ENCODE data around the gene POLR2I. TPM values are rescaled to one million over a fixed set of nuclear protein-coding genes. Genes with fewer than 3 reads are reported as not detected.
A peak's percentile ranks its signal among the peaks of the same experiment; 100 is the strongest.

The POLR2I gene
- total and polyA plus RNA-seq, 4 donors, result 33.7 to 96.0 (median 52.4) TPM

DNA sequence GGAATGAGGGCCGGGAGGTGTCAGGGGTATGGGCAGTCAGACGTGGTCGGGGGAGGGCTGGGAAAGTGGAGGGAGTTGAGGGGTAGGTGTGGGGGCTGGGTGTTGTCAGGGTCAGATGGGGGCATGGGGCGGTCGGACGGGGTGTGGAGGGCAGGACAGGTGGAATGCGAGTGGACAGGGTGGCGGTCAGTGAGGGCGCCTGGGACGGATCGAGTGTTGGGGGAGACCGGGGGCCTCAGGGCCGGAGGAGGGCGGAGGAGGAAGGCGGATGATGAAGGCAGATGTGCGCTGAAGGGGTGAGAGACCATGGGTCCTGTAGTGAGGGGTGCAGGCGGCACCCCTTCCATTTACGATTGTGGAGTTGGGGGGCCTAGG, 6.3 kb upstream of the POLR2I start:
- ATAC-seq (ENCODE audit: low FRiP score), result no peak
- peaks cover 2 to 4% of the 10 kb centered on the region in 2 donors for H3K36me3 ChIP-seq (ENCODE audit: control insufficient read depth in 1 of 2, insufficient read depth in 2 of 2, low read length in 1 of 2)

DNA sequence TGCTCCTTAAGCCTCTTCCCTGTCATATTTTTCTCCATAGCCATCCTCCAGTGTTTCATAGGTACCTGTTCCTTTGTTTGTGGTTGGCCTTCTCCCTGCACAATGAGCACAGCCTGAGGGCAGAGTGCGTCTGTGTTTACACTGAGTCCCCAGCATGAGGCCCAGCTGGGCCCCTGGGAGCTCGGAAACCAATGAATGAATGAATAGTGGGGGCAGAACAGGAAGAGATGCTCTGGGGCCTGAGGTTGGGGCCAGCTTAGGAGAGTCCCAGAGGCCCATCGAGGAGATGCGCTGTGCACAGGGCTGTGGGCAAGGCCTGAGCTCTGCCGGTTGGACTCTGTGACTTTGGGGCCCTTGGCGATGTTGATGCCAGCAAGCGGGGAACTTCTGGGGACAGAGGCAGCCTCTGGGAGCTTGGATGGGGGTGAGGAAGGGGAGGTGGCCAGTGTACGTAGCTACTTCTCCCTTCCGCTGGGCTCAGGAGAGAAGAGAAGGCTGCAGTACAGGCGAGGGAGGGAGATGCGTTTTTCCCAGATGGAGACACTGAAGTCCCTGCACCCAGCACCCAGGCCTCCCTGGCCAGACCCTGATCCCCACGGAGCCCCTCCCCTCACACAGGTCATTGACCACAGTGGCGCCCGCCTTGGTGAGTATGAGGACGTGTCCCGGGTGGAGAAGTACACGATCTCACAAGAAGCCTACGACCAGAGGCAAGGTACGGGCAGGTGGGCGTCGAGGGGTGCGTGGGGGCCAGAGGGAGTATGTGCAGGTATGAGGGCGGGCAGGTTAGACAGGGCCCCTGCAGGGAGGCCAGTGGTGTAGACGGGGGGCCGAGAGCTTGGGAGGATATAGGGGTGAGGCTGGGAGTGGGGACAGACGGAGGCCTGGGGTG, 5.7 kb upstream of the POLR2I start:
- H3K4me1 ChIP-seq (ENCODE audit: control insufficient read depth in 1 of 2, insufficient read depth in 2 of 2, low read length in 2 of 2), result no peaks in the 10 kb centered on the region
- intact Hi-C loops (cut with DNase I), result no loop called here
- no peaks in the 10 kb centered on the region for H3K27me3 ChIP-seq (ENCODE audit: control insufficient read depth in 1 of 2, insufficient read depth in 2 of 2, low read length in 1 of 2)
- DNase-seq (no peak), ATAC-seq (ENCODE audit: low FRiP score) (peak; percentile 30)
- no peak overlapping the region for H3K4me3 ChIP-seq (ENCODE audit: low read length in 2 of 2)
- no peak overlapping the region for H3K27ac ChIP-seq (ENCODE audit: low read depth in 1 of 2, low read length in 2 of 2)
- 84 to 87% methylated on average over 26 of the region's 26 CpGs for WGBS, 2 donors
- H3K9me3 ChIP-seq (ENCODE audit: control insufficient read depth, low read length), result no peaks in the 10 kb centered on the region
- H3K36me3 ChIP-seq (ENCODE audit: control insufficient read depth in 1 of 2, insufficient read depth in 2 of 2, low read length in 1 of 2), result peaks cover 2 to 4% of the 10 kb centered on the region in 2 donors

More for the DNA sequence above, 6.3 kb upstream of the POLR2I start:
- no peaks in the 10 kb centered on the region for H3K27me3 ChIP-seq (ENCODE audit: control insufficient read depth in 1 of 2, insufficient read depth in 2 of 2, low read length in 1 of 2)
- intact Hi-C loops (cut with DNase I), result no loop called here
- H3K9me3 ChIP-seq (ENCODE audit: control insufficient read depth, low read length), result no peaks in the 10 kb centered on the region
- H3K4me1 ChIP-seq (ENCODE audit: control insufficient read depth in 1 of 2, insufficient read depth in 2 of 2, low read length in 2 of 2), result no peaks in the 10 kb centered on the region
- 90 to 91% methylated on average over 16 to 18 of the region's 18 CpGs for WGBS, 2 donors
- no peak for DNase-seq
- H3K27ac ChIP-seq (ENCODE audit: low read depth in 1 of 2, low read length in 2 of 2), result no peak overlapping the region
- H3K4me3 ChIP-seq (ENCODE audit: low read length in 2 of 2), result no peak overlapping the region

DNA sequence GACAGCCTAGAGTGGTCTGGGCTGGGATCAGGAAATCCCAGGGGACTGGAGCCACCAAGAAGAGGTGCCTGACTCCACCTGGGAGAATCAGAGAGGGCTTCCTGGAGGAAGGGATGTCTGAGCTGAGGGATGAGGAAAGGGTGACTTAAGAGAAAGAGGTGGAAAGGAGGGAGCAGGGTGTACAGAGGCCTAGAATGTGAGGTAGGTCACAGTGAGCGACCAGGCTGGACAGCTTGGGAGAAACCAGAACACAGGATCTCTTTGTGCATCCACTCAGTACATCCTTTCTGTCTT, 1.6 kb upstream of the POLR2I start:
- WGBS, 2 donors, result 88 to 95% methylated on average over 1 of the region's 1 CpG
- Histone ChIP-seq H3K27me3 (ENCODE audit: control insufficient read depth in 1 of 2, insufficient read depth in 2 of 2, low read length in 1 of 2) (no peaks in the 10 kb centered on the region), H3K4me1 (ENCODE audit: control insufficient read depth in 1 of 2, insufficient read depth in 2 of 2, low read length in 2 of 2) (no peaks in the 10 kb centered on the region), H3K4me3 (ENCODE audit: low read length in 2 of 2) (peak overlapping the region; percentile 19 to 48), H3K36me3 (ENCODE audit: control insufficient read depth in 1 of 2, insufficient read depth in 2 of 2, low read length in 1 of 2) (no peaks in the 10 kb centered on the region), H3K27ac (ENCODE audit: low read depth in 1 of 2, low read length in 2 of 2) (peak overlapping the region in 1 of 2 donors; percentile 60), H3K9me3 (ENCODE audit: control insufficient read depth, low read length) (no peaks in the 10 kb centered on the region)
- DNase-seq (no peak), ATAC-seq (ENCODE audit: low FRiP score) (no peak)
- intact Hi-C loops (cut with DNase I), result loop anchor here in 1 of 2 donors (5.0 kb wide), 1 partner anchor 119 kb away; the partner anchor contains the start of gene SDHAF1

DNA sequence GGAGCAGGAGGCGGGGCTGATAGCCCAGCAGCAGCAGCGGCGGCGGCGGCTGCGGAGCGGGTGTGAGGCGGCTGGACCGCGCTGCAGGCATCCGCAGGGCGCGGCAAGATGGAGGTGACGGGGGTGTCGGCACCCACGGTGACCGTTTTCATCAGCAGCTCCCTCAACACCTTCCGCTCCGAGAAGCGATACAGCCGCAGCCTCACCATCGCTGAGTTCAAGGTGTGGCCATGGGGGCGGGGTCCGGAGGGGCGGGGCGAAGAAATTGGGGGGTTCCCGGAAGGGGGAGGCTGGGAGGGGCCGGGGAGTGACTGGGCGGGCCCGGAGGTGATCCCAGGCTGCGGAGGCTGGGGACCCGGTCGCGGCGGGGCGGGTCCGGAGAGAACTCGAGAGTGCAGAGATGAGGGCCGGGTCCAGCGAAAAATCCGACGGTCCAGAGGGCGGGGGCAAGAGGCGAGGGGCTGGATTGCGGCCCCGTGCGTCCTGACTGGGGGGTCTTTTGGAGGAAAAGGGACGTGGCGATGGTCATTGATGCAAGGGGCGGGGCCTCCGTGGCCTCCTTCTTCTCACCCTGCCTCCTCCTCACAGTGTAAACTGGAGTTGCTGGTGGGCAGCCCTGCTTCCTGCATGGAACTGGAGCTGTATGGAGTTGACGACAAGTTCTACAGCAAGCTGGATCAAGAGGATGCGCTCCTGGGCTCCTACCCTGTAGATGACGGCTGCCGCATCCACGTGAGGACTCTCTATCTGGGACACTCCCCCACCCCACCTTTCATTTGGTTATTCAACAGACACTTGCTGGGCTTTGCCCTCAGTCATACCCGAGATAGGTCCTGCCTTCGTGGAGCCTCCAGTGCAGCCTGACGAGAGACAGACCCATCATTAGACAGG, 1.0 kb upstream of the POLR2I start, which contains the start of gene TBCB:
TSS of gene TBCB (plus strand) at position 16 of the 891 bp plus-strand sequence. CDS start at position 109, 93 bp downstream.
- H3K36me3 ChIP-seq (ENCODE audit: control insufficient read depth in 1 of 2, insufficient read depth in 2 of 2, low read length in 1 of 2), result no peaks in the 10 kb centered on the region
- intact Hi-C loops (cut with DNase I), result loop anchor here in 1 of 2 donors (2.0 to 5.0 kb wide), 2 partner anchors 61 to 118 kb away; partner anchors contain the start of genes SDHAF1, THAP8 and WDR62
- 2% methylated on average over 59 of the region's 59 CpGs for WGBS, 2 donors

DNA sequence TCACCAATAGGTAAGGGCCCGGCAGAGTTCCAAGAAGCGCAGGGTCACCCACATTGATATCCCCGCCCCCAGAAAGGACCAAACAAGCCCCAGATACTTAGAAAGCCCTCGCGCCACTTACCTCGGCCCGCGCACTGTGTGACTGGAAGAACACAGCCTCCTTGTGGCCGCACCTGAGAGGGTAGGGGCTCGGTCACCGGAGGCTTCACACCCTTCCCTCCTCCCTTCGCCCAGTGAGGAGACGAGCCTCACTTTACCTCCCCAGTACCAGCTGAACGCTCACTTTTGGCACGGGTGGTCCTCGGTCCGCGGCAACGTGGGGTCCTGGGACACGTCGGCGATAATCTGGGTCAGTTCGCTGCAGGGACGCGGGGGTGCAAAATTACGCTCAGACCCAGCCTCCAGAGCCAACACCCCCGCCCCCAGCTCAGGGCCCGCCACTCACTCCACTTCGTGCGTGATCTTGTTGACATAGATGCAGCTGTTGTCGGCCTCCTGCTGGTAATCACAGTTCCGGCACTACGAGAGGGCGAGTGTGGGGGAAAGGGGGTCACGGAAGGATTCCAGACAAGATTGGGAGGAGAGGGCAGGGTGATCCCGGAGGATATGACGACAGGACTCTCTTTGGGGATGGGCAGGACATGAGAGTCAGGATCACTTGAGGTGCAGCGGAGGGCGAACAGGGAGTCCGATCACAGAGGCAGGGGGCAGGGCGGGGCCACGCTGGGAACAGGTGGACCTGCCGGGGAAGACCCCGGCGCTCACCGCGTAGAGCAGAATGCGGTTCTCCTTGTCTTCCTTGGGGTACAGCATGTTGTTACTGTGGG, 568 bp downstream of the POLR2I start:
- no peak for ATAC-seq (ENCODE audit: low FRiP score)
- WGBS, 2 donors, result 7 to 8% methylated on average over 47 to 48 of the region's 48 CpGs

More for the DNA sequence above, 1.0 kb upstream of the POLR2I start, which contains the start of gene TBCB:
- ATAC-seq (ENCODE audit: low FRiP score) (peak; percentile 76), DNase-seq (peak; percentile 90 to 94)
- Histone ChIP-seq H3K4me1 (ENCODE audit: control insufficient read depth in 1 of 2, insufficient read depth in 2 of 2, low read length in 2 of 2) (no peaks in the 10 kb centered on the region), H3K27ac (ENCODE audit: low read depth in 1 of 2, low read length in 2 of 2) (peak within 1 kb of the TSS in 1 of 2 donors; percentile 61), H3K9me3 (ENCODE audit: control insufficient read depth, low read length) (no peaks in the 10 kb centered on the region), H3K4me3 (ENCODE audit: low read length in 2 of 2) (peak within 1 kb of the TSS; percentile 48 to 50), H3K27me3 (ENCODE audit: control insufficient read depth in 1 of 2, insufficient read depth in 2 of 2, low read length in 1 of 2) (no peaks in the 10 kb centered on the region)

DNA sequence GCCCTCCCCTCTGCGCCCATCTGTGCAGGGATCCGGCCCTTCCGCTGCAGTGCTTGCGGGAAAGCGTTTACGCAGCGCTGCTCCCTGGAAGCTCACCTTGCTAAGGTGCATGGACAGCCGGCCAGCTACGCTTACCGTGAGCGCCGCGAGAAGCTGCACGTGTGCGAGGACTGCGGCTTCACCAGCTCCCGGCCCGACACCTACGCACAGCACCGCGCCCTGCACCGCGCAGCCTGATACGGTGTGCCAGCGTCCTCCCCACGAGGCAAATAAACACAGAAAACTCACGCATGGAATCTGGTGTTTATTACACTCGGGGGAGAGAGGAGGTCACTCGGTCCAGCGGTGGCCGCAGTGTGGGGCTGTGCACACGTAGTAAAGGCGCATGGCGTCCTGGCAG, 1.2 kb downstream of the POLR2I start:
- no peaks in the 10 kb centered on the region for H3K9me3 ChIP-seq (ENCODE audit: control insufficient read depth, low read length)
- no peaks in the 10 kb centered on the region for H3K27me3 ChIP-seq (ENCODE audit: control insufficient read depth in 1 of 2, insufficient read depth in 2 of 2, low read length in 1 of 2)
- H3K36me3 ChIP-seq (ENCODE audit: control insufficient read depth in 1 of 2, insufficient read depth in 2 of 2, low read length in 1 of 2), result no peaks in the 10 kb centered on the region
- DNase-seq (no peak), ATAC-seq (ENCODE audit: low FRiP score) (no peak)
- H3K4me3 ChIP-seq (ENCODE audit: low read length in 2 of 2), result no peak overlapping the region
- intact Hi-C loops (cut with DNase I), result no loop called here
- H3K4me1 ChIP-seq (ENCODE audit: control insufficient read depth in 1 of 2, insufficient read depth in 2 of 2, low read length in 2 of 2), result no peaks in the 10 kb centered on the region
- WGBS, 2 donors, result 87 to 89% methylated on average over 34 of the region's 34 CpGs
- no peak overlapping the region for H3K27ac ChIP-seq (ENCODE audit: low read depth in 1 of 2, low read length in 2 of 2)

More for the DNA sequence above, 568 bp downstream of the POLR2I start:
- intact Hi-C loops (cut with DNase I), result loop anchor here in 1 of 2 donors (2.0 kb wide), 1 partner anchor 59 kb away; the partner anchor contains the start of genes THAP8 and WDR62
- Histone ChIP-seq H3K27me3 (ENCODE audit: control insufficient read depth in 1 of 2, insufficient read depth in 2 of 2, low read length in 1 of 2) (no peaks in the 10 kb centered on the region), H3K4me3 (ENCODE audit: low read length in 2 of 2) (peak overlapping the region; percentile 33 to 50), H3K9me3 (ENCODE audit: control insufficient read depth, low read length) (no peaks in the 10 kb centered on the region), H3K27ac (ENCODE audit: low read depth in 1 of 2, low read length in 2 of 2) (peak overlapping the region in 1 of 2 donors; percentile 18), H3K36me3 (ENCODE audit: control insufficient read depth in 1 of 2, insufficient read depth in 2 of 2, low read length in 1 of 2) (no peaks in the 10 kb centered on the region), H3K4me1 (ENCODE audit: control insufficient read depth in 1 of 2, insufficient read depth in 2 of 2, low read length in 2 of 2) (no peaks in the 10 kb centered on the region)
- DNase-seq, result no peak

DNA sequence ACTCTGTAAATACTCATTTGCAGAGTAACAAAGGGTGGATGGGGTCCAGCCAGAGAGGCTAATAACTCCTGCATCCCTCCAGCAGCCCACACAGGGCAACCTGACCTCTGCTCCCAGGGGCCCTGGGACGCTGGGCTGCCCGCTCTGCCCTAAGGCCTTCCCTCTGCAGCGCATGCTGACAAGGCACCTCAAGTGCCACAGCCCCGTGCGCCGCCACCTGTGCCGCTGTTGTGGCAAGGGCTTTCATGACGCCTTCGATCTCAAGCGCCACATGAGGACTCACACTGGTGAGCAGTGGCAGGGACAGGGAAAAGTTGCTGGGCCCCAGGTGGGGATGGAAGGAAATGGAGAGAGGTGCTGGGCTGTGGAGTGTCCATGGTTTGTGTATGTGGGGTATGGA, 2.0 kb downstream of the POLR2I start:
- intact Hi-C loops (cut with DNase I), result no loop called here
- DNase-seq (no peak), ATAC-seq (ENCODE audit: low FRiP score) (no peak)
- H3K4me1 ChIP-seq (ENCODE audit: control insufficient read depth in 1 of 2, insufficient read depth in 2 of 2, low read length in 2 of 2), result no peaks in the 10 kb centered on the region
- H3K9me3 ChIP-seq (ENCODE audit: control insufficient read depth, low read length), result no peaks in the 10 kb centered on the region
- no peak overlapping the region for H3K4me3 ChIP-seq (ENCODE audit: low read length in 2 of 2)
- H3K36me3 ChIP-seq (ENCODE audit: control insufficient read depth in 1 of 2, insufficient read depth in 2 of 2, low read length in 1 of 2), result no peaks in the 10 kb centered on the region
- WGBS, 2 donors, result 94 to 95% methylated on average over 10 of the region's 10 CpGs
- no peak overlapping the region for H3K27ac ChIP-seq (ENCODE audit: low read depth in 1 of 2, low read length in 2 of 2)
- no peaks in the 10 kb centered on the region for H3K27me3 ChIP-seq (ENCODE audit: control insufficient read depth in 1 of 2, insufficient read depth in 2 of 2, low read length in 1 of 2)

DNA sequence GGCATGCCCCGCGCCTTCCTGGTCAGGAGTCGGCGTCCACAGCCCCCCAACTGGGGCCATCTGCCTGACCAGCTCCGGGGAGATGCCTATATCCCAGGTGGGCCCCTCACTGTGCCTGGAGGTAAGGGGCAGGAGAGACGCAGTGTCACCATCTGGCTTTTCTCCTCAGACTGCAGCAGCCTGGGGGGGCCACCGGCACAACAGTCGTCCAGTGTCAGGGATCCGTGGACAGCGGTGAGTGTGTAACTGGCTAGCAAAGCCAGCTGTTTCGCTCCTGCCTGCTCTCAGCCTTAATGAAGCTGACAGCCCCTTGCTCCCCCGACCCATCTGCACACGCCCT, 3.5 kb downstream of the POLR2I start:
- H3K4me3 ChIP-seq (ENCODE audit: low read length in 2 of 2), result no peak overlapping the region
- H3K36me3 ChIP-seq (ENCODE audit: control insufficient read depth in 1 of 2, insufficient read depth in 2 of 2, low read length in 1 of 2), result no peaks in the 10 kb centered on the region
- H3K4me1 ChIP-seq (ENCODE audit: control insufficient read depth in 1 of 2, insufficient read depth in 2 of 2, low read length in 2 of 2), result no peaks in the 10 kb centered on the region
- no peaks in the 10 kb centered on the region for H3K9me3 ChIP-seq (ENCODE audit: control insufficient read depth, low read length)
- no peaks in the 10 kb centered on the region for H3K27me3 ChIP-seq (ENCODE audit: control insufficient read depth in 1 of 2, insufficient read depth in 2 of 2, low read length in 1 of 2)
- ATAC-seq (ENCODE audit: low FRiP score) (no peak), DNase-seq (no peak)
- H3K27ac ChIP-seq (ENCODE audit: low read depth in 1 of 2, low read length in 2 of 2), result no peak overlapping the region
- 74 to 80% methylated on average over 13 of the region's 13 CpGs for WGBS, 2 donors
- intact Hi-C loops (cut with DNase I), result no loop called here
